Transverse colon (tissue), 4 donors: ENCODE measurements around the gene ARRDC3.
"Not testable (repeated sequence)": the region's sequence is repeated elsewhere in the genome, so short reads cannot be mapped to it uniquely, and the experiment has no call there.

ENCODE experiments used
- CTCF ChIP-seq, 5 experiments: fragments of 200-600 bp in 3 of 5; fragments of 450-650 bp in 2 of 5; sonication (generic) in 3 of 5; IDR thresholded peaks; 1 replicate in 2 of 5; 2 replicates in 3 of 5; pipeline ENCODE4 v1.5.1; 2016 to 2017; ENCODE audit warnings: antibody characterized with exemption in 5 of 5, inconsistent platforms in 3 of 5, mild to moderate bottlenecking in 2 of 5, moderate library complexity in 1 of 5
- EP300 ChIP-seq: sonication (generic); formaldehyde crosslinking; IDR thresholded peaks from one replicate; pipeline ENCODE4 v1.6.1; 2017; ENCODE audit warnings: antibody characterized with exemption, low read depth
- POLR2A ChIP-seq: fragments of 450-650 bp; IDR thresholded peaks from one replicate; pipeline ENCODE4 v1.6.1; 2016; ENCODE audit warnings: antibody characterized with exemption, mild to moderate bottlenecking, moderate library complexity
- POLR2AphosphoS5 ChIP-seq, 3 donors: sonication (generic); formaldehyde crosslinking; IDR thresholded peaks; one replicate each; pipeline ENCODE4 v1.6.1; 2016; ENCODE audit warnings: antibody characterized with exemption in 3 of 3

- not testable (repeated sequence) for TF ChIP-seq CTCF (IDR thresholded peaks at IDR 0.05); POLR2A; EP300; POLR2AphosphoS5 (IDR thresholded peaks at IDR 0.05)
Observed at GRCh38 chr5:91385596-91385995, 2.5 kb upstream of the ARRDC3 start.
